Activated CD4-positive, alpha-beta T cell treated with anti-CD3 and anti-CD28 coated beads, Interleukin-2, amount 10 ng/mL, durations not matched to agents 7 days and 5 days (primary cell): ENCODE data around the gene COG7. TPM values are rescaled to one million over a fixed set of nuclear protein-coding genes. Genes with fewer than 3 reads are reported as not detected.

Experiments used
- CTCF ChIA-PET: fragments of 350-600 bp; sonication (Branson Sonifier 250); formaldehyde crosslinking; loops from one replicate; lab custom pipeline; 2021; ENCODE audit warnings: antibody characterized with exemption; lab: Charles Lee
- POLR2A ChIA-PET: fragments of 350-600 bp; sonication (Branson Sonifier 250); formaldehyde crosslinking; loops from one replicate; lab custom pipeline; 2021; ENCODE audit warnings: antibody characterized with exemption; lab: Charles Lee
- DNase-seq: peaks from one replicate; pipeline ENCODE4 v3.0.0-alpha.2; 2020
- H3K27ac Mint-ChIP-seq: one replicate; pipeline ENCODE4 v1.8.0; 2021; ENCODE audit warnings: mild to moderate bottlenecking, moderate library complexity, mixed read lengths
- H3K27me3 Mint-ChIP-seq: one replicate; pipeline ENCODE4 v1.8.0; 2021; ENCODE audit warnings: mixed read lengths
- H3K36me3 Mint-ChIP-seq: one replicate; pipeline ENCODE4 v1.8.0; 2021; ENCODE audit warnings: low read depth, mixed read lengths
- H3K4me1 Mint-ChIP-seq: one replicate; pipeline ENCODE4 v1.8.0; 2021; ENCODE audit warnings: mixed read lengths
- H3K4me3 Mint-ChIP-seq: one replicate; pipeline ENCODE4 v1.8.0; 2021; ENCODE audit warnings: mild to moderate bottlenecking, moderate library complexity, mixed read lengths
- H3K9me3 Mint-ChIP-seq: one replicate; pipeline ENCODE4 v1.8.0; 2021; ENCODE audit warnings: mixed read lengths
- total RNA-seq, 2 experiments: library from RNA; stranded (reverse); gene quantifications; one replicate each; pipeline ENCODE4 v1.2.3, GENCODE V29; 2021

COG7 gene
- total RNA-seq, 2 experiments from 2014 or later, result 17.9 to 20.2 TPM

GRCh38 chr16:23362460-23363317 is 90.3 kb downstream of the COG7 start:
- ChIA-PET CTCF (no interaction called here), POLR2A (no interaction called here)
- Mint-ChIP-seq H3K27ac (no peak overlapping the region), H3K4me3 (no peak overlapping the region), H3K9me3 (no peaks in the 10 kb centered on the region), H3K36me3 (no peaks in the 10 kb centered on the region), H3K4me1 (peaks cover 8% of the 10 kb centered on the region), H3K27me3 (no peaks in the 10 kb centered on the region)
- DNase-seq, result no peak

- Mint-ChIP-seq H3K27me3 (no peaks in the 10 kb centered on the region), H3K27ac (no peak overlapping the region), H3K36me3 (no peaks in the 10 kb centered on the region), H3K4me3 (no peak overlapping the region), H3K4me1 (no peaks in the 10 kb centered on the region), H3K9me3 (no peaks in the 10 kb centered on the region)
- no peak for DNase-seq
- POLR2A ChIA-PET, result no interaction called here
- CTCF ChIA-PET, result no interaction called here
Observed at GRCh38 chr16:23359092-23359760, 93.8 kb downstream of the COG7 start.

- ChIA-PET POLR2A (no interaction called here), CTCF (no interaction called here)
- DNase-seq, result no peak
- Mint-ChIP-seq H3K4me3 (no peak overlapping the region), H3K9me3 (no peaks in the 10 kb centered on the region), H3K4me1 (no peaks in the 10 kb centered on the region), H3K27me3 (no peaks in the 10 kb centered on the region), H3K27ac (no peak overlapping the region), H3K36me3 (no peaks in the 10 kb centered on the region)
Observed at GRCh38 chr16:23357761-23358290, 95.2 kb downstream of the COG7 start.

- ChIA-PET CTCF (no interaction called here), POLR2A (interaction anchor here (0.5 kb wide), 1 partner anchor 55 kb away, joined by 8 read pairs; no protein-coding TSS in a partner anchor)
- Mint-ChIP-seq H3K27ac (no peak overlapping the region), H3K9me3 (no peaks in the 10 kb centered on the region), H3K4me1 (no peaks in the 10 kb centered on the region), H3K36me3 (no peaks in the 10 kb centered on the region), H3K27me3 (no peaks in the 10 kb centered on the region), H3K4me3 (no peak overlapping the region)
- DNase-seq, result no peak
Observed at GRCh38 chr16:23356941-23357340, 96.0 kb downstream of the COG7 start.

- H3K36me3 Mint-ChIP-seq, result no peaks in the 10 kb centered on the region
- no peak for DNase-seq
- H3K27me3 Mint-ChIP-seq, result no peaks in the 10 kb centered on the region
- no peaks in the 10 kb centered on the region for H3K4me1 Mint-ChIP-seq
- CTCF ChIA-PET, result no interaction called here
- H3K27ac Mint-ChIP-seq, result no peak overlapping the region
- no peaks in the 10 kb centered on the region for H3K9me3 Mint-ChIP-seq
- POLR2A ChIA-PET, result no interaction called here
- no peak overlapping the region for H3K4me3 Mint-ChIP-seq
Observed at GRCh38 chr16:23355106-23355670, 97.8 kb downstream of the COG7 start.

- no peaks in the 10 kb centered on the region for H3K27me3 Mint-ChIP-seq
- H3K36me3 Mint-ChIP-seq, result no peaks in the 10 kb centered on the region
- no peaks in the 10 kb centered on the region for H3K4me1 Mint-ChIP-seq
- no peak for DNase-seq
- CTCF ChIA-PET, result no interaction called here
- POLR2A ChIA-PET, result no interaction called here
- no peak overlapping the region for H3K27ac Mint-ChIP-seq
- H3K9me3 Mint-ChIP-seq, result no peaks in the 10 kb centered on the region
- no peak overlapping the region for H3K4me3 Mint-ChIP-seq
Observed at GRCh38 chr16:23354246-23354645, 98.7 kb downstream of the COG7 start.

GRCh38 chr16:23353440-23353839 is 99.5 kb downstream of the COG7 start:
- Mint-ChIP-seq H3K4me1 (no peaks in the 10 kb centered on the region), H3K27ac (no peak overlapping the region), H3K27me3 (peaks cover 3% of the 10 kb centered on the region), H3K9me3 (no peaks in the 10 kb centered on the region), H3K36me3 (no peaks in the 10 kb centered on the region), H3K4me3 (no peak overlapping the region)
- POLR2A ChIA-PET, result no interaction called here
- no peak for DNase-seq
- CTCF ChIA-PET, result no interaction called here

- H3K4me3 Mint-ChIP-seq, result no peak overlapping the region
- POLR2A ChIA-PET, result no interaction called here
Observed at GRCh38 chr16:23351360-23351759, 101.6 kb downstream of the COG7 start.

GRCh38 chr16:23348579-23349469 is 104.2 kb downstream of the COG7 start:
- H3K4me3 Mint-ChIP-seq, result no peak overlapping the region
- H3K4me1 Mint-ChIP-seq, result no peaks in the 10 kb centered on the region
- CTCF ChIA-PET, result no interaction called here
- no peaks in the 10 kb centered on the region for H3K9me3 Mint-ChIP-seq
- POLR2A ChIA-PET, result no interaction called here
- peaks cover 6% of the 10 kb centered on the region for H3K27me3 Mint-ChIP-seq
- no peak overlapping the region for H3K27ac Mint-ChIP-seq
- no peak for DNase-seq
- no peaks in the 10 kb centered on the region for H3K36me3 Mint-ChIP-seq

More at GRCh38 chr16:23351360-23351759, 101.6 kb downstream of the COG7 start:
- no peaks in the 10 kb centered on the region for H3K9me3 Mint-ChIP-seq
- no peak overlapping the region for H3K27ac Mint-ChIP-seq
- no peaks in the 10 kb centered on the region for H3K36me3 Mint-ChIP-seq
- CTCF ChIA-PET, result no interaction called here
- H3K4me1 Mint-ChIP-seq, result no peaks in the 10 kb centered on the region
- peaks cover 6% of the 10 kb centered on the region for H3K27me3 Mint-ChIP-seq
- DNase-seq, result no peak

GRCh38 chr16:23345237-23345636 is 107.8 kb downstream of the COG7 start:
- CTCF ChIA-PET, result no interaction called here
- no peak for DNase-seq
- H3K4me3 Mint-ChIP-seq, result no peak overlapping the region
- POLR2A ChIA-PET, result no interaction called here
- H3K36me3 Mint-ChIP-seq, result no peaks in the 10 kb centered on the region
- no peaks in the 10 kb centered on the region for H3K4me1 Mint-ChIP-seq
- H3K9me3 Mint-ChIP-seq, result no peaks in the 10 kb centered on the region
- H3K27me3 Mint-ChIP-seq, result peaks cover 14% of the 10 kb centered on the region
- no peak overlapping the region for H3K27ac Mint-ChIP-seq

- Mint-ChIP-seq H3K9me3 (no peaks in the 10 kb centered on the region), H3K27me3 (peaks cover 17% of the 10 kb centered on the region), H3K4me1 (no peaks in the 10 kb centered on the region), H3K36me3 (no peaks in the 10 kb centered on the region), H3K27ac (no peak overlapping the region), H3K4me3 (no peak overlapping the region)
- DNase-seq, result no peak
- CTCF ChIA-PET, result no interaction called here
- POLR2A ChIA-PET, result no interaction called here
Observed at GRCh38 chr16:23343643-23344612, 109.1 kb downstream of the COG7 start.
